GM23248 (cell line): ENCODE data around the gene RABL6. TPM values are rescaled to one million over a fixed set of nuclear protein-coding genes. Genes with fewer than 3 reads are reported as not detected.

Experiments
- DNase-seq: peaks from one replicate; pipeline ENCODE4 v3.0.0-alpha.2; 2015
- H2AFZ ChIP-seq: fragments of 200-600 bp; sonication (generic); 2 replicates; pipeline ENCODE4 v1.6.1; 2016; ENCODE audit warnings: antibody characterized with exemption
- H3F3A ChIP-seq: fragments of 200-600 bp; sonication (generic); 2 replicates; pipeline ENCODE4 v1.6.1; 2016; ENCODE audit warnings: mild to moderate bottlenecking, antibody characterized with exemption, mixed run types; ENCODE audit not compliant: insufficient read depth
- H3K27ac ChIP-seq: fragments of 200-600 bp; sonication (generic); 2 replicates; pipeline ENCODE4 v1.5.1; 2016; ENCODE audit warnings: mild to moderate bottlenecking
- H3K27me3 ChIP-seq: fragments of 200-600 bp; sonication (generic); replicated peaks from 2 replicates; pipeline ENCODE4 v1.6.1; 2016; ENCODE audit warnings: mild to moderate bottlenecking; ENCODE audit not compliant: insufficient read depth
- H3K36me3 ChIP-seq: fragments of 200-600 bp; sonication (generic); 2 replicates; pipeline ENCODE4 v1.6.1; 2016; ENCODE audit warnings: low read depth, mild to moderate bottlenecking
- H3K4me1 ChIP-seq: fragments of 200-600 bp; sonication (generic); 2 replicates; pipeline ENCODE4 v1.6.1; 2016; ENCODE audit warnings: mild to moderate bottlenecking; ENCODE audit not compliant: insufficient read depth
- H3K4me2 ChIP-seq: fragments of 200-600 bp; sonication (generic); one replicate; pipeline ENCODE4 v1.6.1; 2016; ENCODE audit warnings: mild to moderate bottlenecking; ENCODE audit not compliant: unreplicated experiment
- H3K4me3 ChIP-seq: fragments of 200-600 bp; sonication (generic); 2 replicates; pipeline ENCODE4 v1.5.1; 2016; ENCODE audit warnings: mild to moderate bottlenecking
- H3K79me2 ChIP-seq: fragments of 200-600 bp; sonication (generic); 2 replicates; pipeline ENCODE4 v1.6.1; 2016; ENCODE audit warnings: mild to moderate bottlenecking; ENCODE audit not compliant: insufficient read depth
- H3K9ac ChIP-seq: fragments of 200-600 bp; sonication (generic); 2 replicates; pipeline ENCODE4 v1.6.1; 2016; ENCODE audit warnings: mild to moderate bottlenecking
- H3K9me2 ChIP-seq: fragments of 200-600 bp; sonication (generic); 2 replicates; pipeline ENCODE4 v1.6.1; 2016; ENCODE audit warnings: mixed run types, mild to moderate bottlenecking, moderate library complexity; ENCODE audit not compliant: insufficient read depth
- H3K9me3 ChIP-seq: fragments of 200-600 bp; sonication (generic); one replicate; pipeline ENCODE4 v1.6.1; 2017; ENCODE audit warnings: low read depth
- H4K20me1 ChIP-seq: fragments of 200-600 bp; sonication (generic); 2 replicates; pipeline ENCODE4 v1.6.0; 2016; ENCODE audit not compliant: insufficient read depth
- EZH2 ChIP-seq: fragments of 200-600 bp; sonication (generic); IDR thresholded peaks from 2 replicates; pipeline ENCODE4 v1.6.1; 2018; ENCODE audit warnings: antibody characterized with exemption, mild to moderate bottlenecking; ENCODE audit not compliant: insufficient read depth, poor library complexity, severe bottlenecking
- EZH2phosphoT487 ChIP-seq: fragments of 200-600 bp; sonication (generic); IDR thresholded peaks from 2 replicates; pipeline ENCODE4 v1.6.1; 2018; ENCODE audit warnings: antibody characterized with exemption, moderate library complexity, mild to moderate bottlenecking, low read depth; ENCODE audit not compliant: insufficient read depth
- whole genome bisulfite sequencing, 2 experiments: methylation state at CpG; one replicate each; pipeline ENCODE4 v1.1.6; 2015 to 2017; ENCODE audit warnings: low lambda C conversion rate in 2 of 2, low coverage in 1 of 2; ENCODE audit errors: missing lambda C conversion rate in 2 of 2; 5-methylcytosine and 5-hydroxymethylcytosine counted together
- in situ Hi-C: fragments of 300-500 bp; cut with MboI; formaldehyde crosslinking; loops from 2 replicates; pipeline ENCODE4 v1.15.0; 2020
- polyA plus RNA-seq: library from polyadenylated mRNA; unstranded; fragments of >200 nt; fragmentation: Nextera tagmentation; extraction: Ambion mirVana; gene quantifications from 2 replicates; pipeline ENCODE4 v1.2.1, GENCODE V29; 2016
- total RNA-seq: library from RNA; depleted of rRNA; stranded (reverse); fragments of >200 nt; shearing (Covaris generic); gene quantifications from 2 replicates; pipeline ENCODE4 v1.2.3, GENCODE V29; 2014

The RABL6 gene
- total and polyA plus RNA-seq, 2 experiments from 2014 or later: 22.0 to 81.1 TPM

DNA sequence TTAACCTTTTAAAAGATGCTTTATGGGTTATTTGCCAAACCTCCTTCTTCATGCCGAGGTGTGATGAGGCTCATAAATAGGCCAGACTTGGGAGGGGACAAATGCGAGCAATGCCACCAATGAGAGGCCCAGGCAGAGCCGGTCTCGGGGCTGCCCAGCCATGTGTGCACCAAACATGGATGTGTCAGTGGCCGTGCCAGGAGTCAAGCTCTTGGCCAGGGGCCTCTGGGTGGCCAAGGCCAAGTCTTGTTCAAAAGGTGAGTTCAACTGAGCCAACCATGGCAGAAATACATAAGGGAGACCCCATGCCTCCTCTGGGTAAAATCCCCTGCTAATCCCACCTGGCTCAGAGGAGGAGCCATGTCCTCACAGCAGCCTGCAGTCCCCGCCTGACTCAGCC lies 32.6 kb upstream of the RABL6 start:
- DNase-seq: no peak
- Histone ChIP-seq H3K9ac (no peak overlapping the region), H3K4me3 (no peak overlapping the region), H3K27ac (no peak overlapping the region), H2AFZ (no peak overlapping the region), H3K79me2 (no peaks in the 10 kb centered on the region), H3F3A (no peaks in the 10 kb centered on the region), H3K9me2 (no peaks in the 10 kb centered on the region), H3K36me3 (no peaks in the 10 kb centered on the region), H4K20me1 (no peaks in the 10 kb centered on the region), H3K4me1 (no peaks in the 10 kb centered on the region), H3K4me2 (no peak overlapping the region), H3K9me3 (no peaks in the 10 kb centered on the region), H3K27me3 (peaks cover 20% of the 10 kb centered on the region)
- in situ Hi-C loops: loop anchor here (10.0 kb wide), 1 partner anchor 260 kb away; the partner anchor contains the start of gene FUT7
- no peak for TF ChIP-seq EZH2
- no peak for TF ChIP-seq EZH2phosphoT487
- WGBS, 2 experiments: 70 to 72% methylated on average over 6 of the region's 6 CpGs

DNA sequence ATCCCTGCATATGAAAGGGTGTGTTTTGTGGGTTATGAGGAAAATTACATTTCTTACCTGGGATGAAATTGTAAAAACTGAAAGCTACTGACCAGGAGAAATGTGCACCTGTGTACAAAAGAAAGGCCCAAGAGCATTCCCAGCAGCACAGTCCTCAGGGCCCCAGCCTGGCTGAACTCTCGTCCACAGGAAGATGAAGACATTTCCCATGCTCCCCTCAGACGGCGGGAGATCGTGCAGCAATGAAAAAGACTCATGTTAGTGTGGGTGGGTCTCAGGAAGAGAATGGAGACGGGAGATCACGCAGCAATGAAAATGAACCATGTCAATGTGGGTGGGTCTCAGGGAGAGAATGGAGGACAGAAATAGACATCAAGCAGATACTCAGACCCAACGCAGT lies 30.8 kb upstream of the RABL6 start:
- Histone ChIP-seq H3K79me2 (no peaks in the 10 kb centered on the region), H3K27ac (no peak overlapping the region), H3F3A (no peaks in the 10 kb centered on the region), H3K9me3 (no peaks in the 10 kb centered on the region), H3K9me2 (no peaks in the 10 kb centered on the region), H4K20me1 (no peaks in the 10 kb centered on the region), H3K4me1 (no peaks in the 10 kb centered on the region), H3K9ac (no peak overlapping the region), H3K4me2 (no peak overlapping the region), H3K27me3 (peaks cover 20% of the 10 kb centered on the region), H3K36me3 (no peaks in the 10 kb centered on the region), H3K4me3 (no peak overlapping the region), H2AFZ (no peak overlapping the region)
- TF ChIP-seq EZH2 (no peak), EZH2phosphoT487 (no peak)
- in situ Hi-C loops: loop anchor here (10.0 kb wide), 1 partner anchor 258 kb away; the partner anchor contains the start of gene FUT7
- DNase-seq: no peak
- 38 to 46% methylated on average over 7 of the region's 7 CpGs for WGBS, 2 experiments

DNA sequence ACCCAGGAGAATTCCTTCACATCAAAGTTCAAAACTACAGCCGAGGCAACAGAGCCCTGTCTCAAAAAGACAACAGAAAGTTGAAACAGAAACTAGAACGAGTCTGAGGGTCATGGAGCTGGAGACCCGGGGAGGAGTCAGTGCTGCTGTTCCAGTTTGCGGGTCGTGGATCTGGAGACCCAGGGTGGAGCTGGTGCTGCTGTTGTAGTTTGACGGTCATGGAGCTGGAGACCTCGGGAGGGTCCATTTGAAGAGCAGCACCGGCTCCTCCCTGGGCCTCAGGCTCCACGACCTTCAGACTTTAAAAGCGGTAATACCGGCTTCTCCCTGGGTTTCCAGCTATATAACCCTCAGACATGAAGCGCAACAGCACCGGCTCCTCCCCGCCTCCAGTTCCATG lies 30.4 kb upstream of the RABL6 start:
- H4K20me1 ChIP-seq: no peaks in the 10 kb centered on the region
- H3K4me3 ChIP-seq: no peak overlapping the region
- DNase-seq: no peak
- H3F3A ChIP-seq: no peaks in the 10 kb centered on the region
- no peaks in the 10 kb centered on the region for H3K9me3 ChIP-seq
- H3K4me2 ChIP-seq: no peak overlapping the region
- in situ Hi-C loops: loop anchor here (10.0 kb wide), 1 partner anchor 257 kb away; the partner anchor contains the start of gene FUT7
- H3K4me1 ChIP-seq: no peaks in the 10 kb centered on the region
- H3K9me2 ChIP-seq: no peaks in the 10 kb centered on the region
- no peaks in the 10 kb centered on the region for H3K36me3 ChIP-seq
- peaks cover 20% of the 10 kb centered on the region for H3K27me3 ChIP-seq
- no peak overlapping the region for H3K27ac ChIP-seq
- WGBS, 2 experiments: 63 to 72% methylated on average over 14 of the region's 14 CpGs
- no peaks in the 10 kb centered on the region for H3K79me2 ChIP-seq
- no peak for TF ChIP-seq EZH2
- no peak for TF ChIP-seq EZH2phosphoT487
- no peak overlapping the region for H3K9ac ChIP-seq
- H2AFZ ChIP-seq: no peak overlapping the region

DNA sequence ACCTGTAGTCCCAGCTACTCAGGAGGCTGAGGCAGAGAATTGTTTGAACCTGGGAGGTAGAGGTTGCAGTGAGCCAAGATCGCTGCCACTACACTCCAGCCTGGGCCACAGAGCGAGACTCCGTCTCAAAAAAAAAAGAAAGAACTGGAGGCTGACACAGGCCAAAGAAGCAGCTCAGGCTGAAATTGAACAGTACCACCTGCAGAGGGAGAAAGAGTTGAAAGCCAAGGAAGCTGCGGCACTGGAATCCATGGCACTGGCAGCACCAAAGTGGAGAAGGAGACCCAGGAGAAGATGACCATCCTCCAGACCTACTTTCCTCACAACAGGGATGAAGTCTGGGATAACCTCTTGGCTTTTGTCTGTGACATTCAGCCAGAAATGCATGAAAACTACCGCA lies 27.9 kb upstream of the RABL6 start:
- no peak overlapping the region for H3K27ac ChIP-seq
- no peak overlapping the region for H3K4me3 ChIP-seq
- H3K9me2 ChIP-seq: no peaks in the 10 kb centered on the region
- H2AFZ ChIP-seq: no peak overlapping the region
- no peaks in the 10 kb centered on the region for H3F3A ChIP-seq
- 57 to 63% methylated on average over 5 of the region's 5 CpGs for WGBS, 2 experiments
- no peak overlapping the region for H3K4me2 ChIP-seq
- peaks cover 20% of the 10 kb centered on the region for H3K27me3 ChIP-seq
- no peaks in the 10 kb centered on the region for H3K4me1 ChIP-seq
- in situ Hi-C loops: loop anchor here (10.0 kb wide), 1 partner anchor 255 kb away; the partner anchor contains the start of gene FUT7
- no peaks in the 10 kb centered on the region for H4K20me1 ChIP-seq
- H3K36me3 ChIP-seq: no peaks in the 10 kb centered on the region
- DNase-seq: peak; percentile 30
- H3K9ac ChIP-seq: no peak overlapping the region
- TF ChIP-seq EZH2phosphoT487 (no peak), EZH2 (no peak)
- no peaks in the 10 kb centered on the region for H3K79me2 ChIP-seq
- H3K9me3 ChIP-seq: no peaks in the 10 kb centered on the region

DNA sequence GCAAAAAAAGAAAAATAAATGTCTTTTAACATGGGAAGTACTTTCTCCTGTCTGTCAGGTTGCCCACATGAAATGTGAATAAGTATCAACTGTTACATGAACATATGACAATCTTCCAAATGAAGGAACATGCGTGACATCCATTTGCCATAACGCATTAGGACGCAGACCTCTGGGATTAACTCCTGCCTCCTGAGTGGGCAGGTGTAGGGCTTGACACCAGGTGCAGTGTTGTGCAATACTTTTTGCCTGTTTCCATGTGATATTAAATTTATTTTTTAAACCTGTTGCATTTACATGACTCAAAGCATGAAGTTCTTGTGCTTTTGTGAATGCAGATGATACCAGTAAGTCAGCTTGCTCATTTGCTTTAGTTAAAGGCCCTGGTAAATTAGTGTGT lies 25.3 kb upstream of the RABL6 start:
- in situ Hi-C loops: no loop called here
- no peak overlapping the region for H3K4me3 ChIP-seq
- no peaks in the 10 kb centered on the region for H3K9me2 ChIP-seq
- H3K27ac ChIP-seq: no peak overlapping the region
- no peak overlapping the region for H2AFZ ChIP-seq
- TF ChIP-seq EZH2 (no peak), EZH2phosphoT487 (no peak)
- no peaks in the 10 kb centered on the region for H3K9me3 ChIP-seq
- WGBS, 2 experiments: 76 to 79% methylated on average over 3 of the region's 3 CpGs
- DNase-seq: no peak
- no peak overlapping the region for H3K9ac ChIP-seq
- H3K4me2 ChIP-seq: no peak overlapping the region
- no peaks in the 10 kb centered on the region for H3K36me3 ChIP-seq
- H3F3A ChIP-seq: no peaks in the 10 kb centered on the region
- no peaks in the 10 kb centered on the region for H4K20me1 ChIP-seq
- H3K27me3 ChIP-seq: peaks cover 20% of the 10 kb centered on the region
- H3K79me2 ChIP-seq: no peaks in the 10 kb centered on the region
- no peaks in the 10 kb centered on the region for H3K4me1 ChIP-seq
